NCI-H524 treated with DMSO at 0.1 percent for 48 hours (cell line): ENCODE data around the gene NEB.
"Not testable (repeated sequence)": the region's sequence is repeated elsewhere in the genome, so short reads cannot be mapped to it uniquely, and the experiment has no call there.

Experiments
- DNase-seq: peaks from one replicate; lab custom pipeline; 2025; lab: John Stamatoyannopoulos, UW

Gene NEB

DNA sequence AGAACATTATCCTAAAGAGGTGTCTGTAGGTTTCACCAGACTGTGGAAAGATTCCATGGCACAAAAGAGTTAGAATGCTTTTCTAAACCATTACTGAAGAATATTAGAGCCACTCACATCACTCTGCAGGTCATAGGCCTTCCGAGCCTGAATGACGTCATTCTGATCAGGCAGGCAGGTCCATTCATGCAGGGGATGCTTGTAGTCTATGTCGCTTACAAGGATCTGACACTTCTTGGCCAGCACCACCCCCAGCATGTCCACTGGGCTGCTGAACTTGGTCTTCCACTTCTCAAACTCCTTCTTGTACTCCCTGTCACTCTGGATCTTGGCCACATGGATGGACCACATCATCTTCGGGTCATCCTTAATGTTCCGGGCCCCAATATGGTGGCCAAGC, 120.1 kb downstream of the NEB start:
- DNase-seq = no peak

GRCh38 chr2:151611351-151611750, 122.9 kb downstream of the NEB start:
- DNase-seq = no peak

- DNase-seq = no peak
Measured at GRCh38 chr2:151610310-151610709, 124.0 kb downstream of the NEB start.

DNA sequence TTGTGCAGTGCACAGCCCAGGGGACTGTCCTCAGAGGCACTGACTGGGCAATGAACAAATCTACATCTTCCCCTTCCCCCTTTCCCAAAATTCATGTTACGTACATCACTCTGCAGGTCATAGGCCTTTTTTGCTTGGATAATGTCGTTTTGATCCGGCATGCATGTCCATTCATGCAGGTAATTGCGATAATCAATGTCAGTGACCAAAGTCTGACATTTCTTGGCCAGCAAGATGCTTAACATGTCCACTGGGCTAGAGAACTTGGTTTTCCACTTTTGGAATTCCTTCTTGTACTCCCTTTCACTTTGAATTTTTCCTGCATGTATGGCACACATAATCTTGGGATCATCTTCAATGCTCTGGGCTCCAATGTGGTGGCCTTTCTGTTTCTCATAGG, 124.6 kb downstream of the NEB start:
- no peak for DNase-seq

- DNase-seq = not testable (repeated sequence)
Measured at GRCh38 chr2:151607459-151608424, 126.5 kb downstream of the NEB start.

DNA sequence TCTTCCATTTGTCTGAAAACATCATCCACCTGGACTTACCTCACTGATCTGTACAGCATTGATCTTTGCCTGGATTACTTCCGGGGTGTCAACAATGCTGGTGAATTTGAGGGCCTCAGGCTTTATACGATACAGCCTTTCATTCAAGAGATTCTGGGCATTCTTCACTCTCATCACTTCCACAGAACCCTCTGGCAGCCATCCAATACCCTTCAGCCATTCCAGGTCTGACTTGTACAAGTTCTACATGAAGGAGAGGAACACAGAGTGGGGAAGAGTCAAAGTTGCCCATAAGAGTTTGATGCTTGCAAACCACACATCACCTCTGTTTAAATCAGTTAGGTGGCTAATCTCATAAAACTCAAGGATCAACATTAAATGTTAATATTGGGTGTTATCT, 130.7 kb downstream of the NEB start:
- DNase-seq = not testable (repeated sequence)

- not testable (repeated sequence) for DNase-seq
Measured at GRCh38 chr2:151602402-151602801, 131.9 kb downstream of the NEB start.

- DNase-seq = not testable (repeated sequence)
Measured at GRCh38 chr2:151601803-151602202, 132.5 kb downstream of the NEB start.

DNA sequence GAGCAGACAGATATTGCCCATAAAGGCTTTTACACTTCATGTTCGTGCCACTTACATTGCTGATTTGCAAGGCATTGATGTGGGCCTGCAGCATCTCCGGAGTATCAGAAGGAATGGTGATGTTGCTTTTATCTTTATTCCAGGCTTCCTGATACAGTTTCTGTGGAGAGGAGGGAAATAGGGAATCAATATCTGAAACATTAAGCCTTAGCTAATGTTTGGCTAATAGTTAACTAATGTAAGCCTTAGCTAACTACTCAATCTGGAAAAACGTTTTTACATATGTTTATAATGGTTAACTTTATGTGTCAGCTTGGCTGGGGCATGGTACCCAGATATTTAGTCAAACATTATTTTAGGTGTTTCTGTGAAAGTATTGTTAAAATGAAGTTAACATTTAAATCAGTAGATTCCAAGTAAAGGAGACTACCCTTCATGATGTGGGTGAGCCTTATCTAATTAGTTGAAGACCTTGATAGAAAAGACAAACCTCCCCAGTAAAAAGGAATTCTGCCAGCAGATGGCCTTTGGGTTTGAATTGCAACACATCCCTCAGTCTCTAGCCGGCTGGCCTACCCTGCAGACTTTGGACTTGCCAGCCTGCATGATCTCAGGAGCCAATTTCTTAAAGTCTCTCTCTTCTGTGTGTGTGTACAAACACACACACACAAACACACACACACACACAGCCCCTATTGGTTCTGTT, 137.2 kb downstream of the NEB start:
- not testable (repeated sequence) for DNase-seq

DNA sequence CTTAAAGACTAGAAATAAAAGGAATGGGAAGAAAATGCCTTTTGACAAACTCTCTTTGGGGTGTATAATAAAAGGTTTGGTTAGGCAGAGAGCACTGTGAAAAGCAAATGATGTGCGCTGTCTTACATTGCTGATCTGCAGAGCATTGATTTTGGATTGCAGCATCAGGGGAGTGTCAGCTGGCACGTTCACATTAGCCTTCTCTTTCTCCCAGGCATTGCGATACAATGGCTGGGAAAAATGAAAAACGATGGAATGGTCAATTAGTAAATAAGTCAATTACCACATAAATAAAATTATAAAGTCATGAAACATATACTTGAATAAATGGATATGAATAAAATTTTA, 142.4 kb downstream of the NEB start:
- DNase-seq = not testable (repeated sequence)

GRCh38 chr2:151591250-151591907, 142.9 kb downstream of the NEB start:
- DNase-seq = not testable (repeated sequence)

DNA sequence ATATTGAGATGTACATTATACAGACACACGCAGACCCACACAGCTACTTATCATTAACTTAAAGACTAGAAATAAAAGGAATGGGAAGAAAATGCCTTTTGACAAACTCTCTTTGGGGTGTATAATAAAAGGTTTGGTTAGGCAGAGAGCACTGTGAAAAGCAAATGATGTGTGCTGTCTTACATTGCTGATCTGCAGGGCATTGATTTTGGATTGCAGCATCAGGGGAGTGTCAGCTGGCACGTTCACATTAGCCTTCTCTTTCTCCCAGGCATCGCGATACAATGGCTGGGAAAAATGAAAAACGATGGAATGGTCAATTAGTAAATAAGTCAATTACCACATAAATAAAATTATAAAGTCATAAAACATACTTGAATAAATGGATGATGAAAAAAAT, 153.0 kb downstream of the NEB start:
- DNase-seq = not testable (repeated sequence)

DNA sequence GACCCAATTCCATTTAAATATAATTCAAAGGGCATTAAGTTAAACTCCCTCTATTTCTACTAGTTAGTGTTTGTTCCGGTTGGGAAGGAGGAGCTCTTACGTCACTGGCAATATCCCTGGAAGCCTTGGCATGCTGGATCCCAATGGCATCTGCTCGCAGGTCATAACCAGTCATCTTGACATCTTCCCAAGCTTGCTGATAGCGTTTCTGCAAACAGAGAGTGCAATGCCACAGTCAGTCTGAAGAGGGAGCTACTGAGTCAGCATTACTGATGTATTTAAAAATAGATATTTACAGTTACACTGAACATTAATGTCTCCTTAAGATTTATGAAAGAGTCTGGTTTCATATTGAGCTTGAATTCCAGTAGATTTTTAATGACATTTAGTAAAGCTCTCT, 153.6 kb downstream of the NEB start:
- not testable (repeated sequence) for DNase-seq

GRCh38 chr2:151577116-151577515, 157.2 kb downstream of the NEB start:
- DNase-seq = no peak

DNA sequence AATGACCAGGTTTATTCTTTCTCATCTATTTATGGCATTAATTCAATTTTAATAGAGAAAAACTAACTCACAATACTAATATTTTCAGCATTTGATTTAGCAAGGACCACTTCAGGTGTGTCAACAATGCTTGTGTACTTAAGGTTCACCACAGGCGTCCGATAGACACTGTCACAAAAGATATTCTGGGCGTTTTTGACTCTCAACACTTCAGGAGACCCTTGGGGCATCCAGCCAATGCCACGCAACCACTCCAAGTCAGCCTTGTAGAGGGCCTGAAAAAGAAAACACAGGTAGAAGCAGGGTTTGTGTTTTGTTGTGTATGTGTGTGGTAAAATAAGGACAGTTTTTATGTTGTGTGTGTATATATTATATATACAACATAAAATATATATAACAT, 158.2 kb downstream of the NEB start:
- no peak for DNase-seq

DNA sequence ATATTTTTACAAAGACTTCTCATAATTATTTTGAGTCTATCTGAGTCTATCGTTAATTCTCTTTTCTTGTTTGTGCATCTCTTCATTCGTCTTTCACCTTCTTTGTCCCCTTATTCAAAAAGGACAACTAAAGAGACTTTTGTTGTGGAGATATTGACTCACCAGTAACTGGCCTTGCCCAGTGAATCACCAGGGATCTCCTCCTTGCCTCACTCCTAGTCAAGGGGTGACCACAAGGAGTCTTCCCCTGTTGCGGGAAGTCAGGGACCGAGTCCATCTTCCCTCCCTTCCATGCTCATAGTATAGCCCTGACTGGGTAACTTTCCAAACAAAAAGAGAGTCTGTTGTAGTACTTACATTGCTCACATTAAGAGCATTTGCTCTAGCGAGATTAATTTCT, 158.9 kb downstream of the NEB start:
- DNase-seq = no peak

GRCh38 chr2:151570191-151570590, 164.1 kb downstream of the NEB start:
- DNase-seq = no peak

GRCh38 chr2:151569167-151569566, 165.1 kb downstream of the NEB start:
- no peak for DNase-seq

- no peak for DNase-seq
Measured at GRCh38 chr2:151568501-151568900, 165.8 kb downstream of the NEB start.

GRCh38 chr2:151567006-151567405, 167.3 kb downstream of the NEB start:
- DNase-seq = no peak

DNA sequence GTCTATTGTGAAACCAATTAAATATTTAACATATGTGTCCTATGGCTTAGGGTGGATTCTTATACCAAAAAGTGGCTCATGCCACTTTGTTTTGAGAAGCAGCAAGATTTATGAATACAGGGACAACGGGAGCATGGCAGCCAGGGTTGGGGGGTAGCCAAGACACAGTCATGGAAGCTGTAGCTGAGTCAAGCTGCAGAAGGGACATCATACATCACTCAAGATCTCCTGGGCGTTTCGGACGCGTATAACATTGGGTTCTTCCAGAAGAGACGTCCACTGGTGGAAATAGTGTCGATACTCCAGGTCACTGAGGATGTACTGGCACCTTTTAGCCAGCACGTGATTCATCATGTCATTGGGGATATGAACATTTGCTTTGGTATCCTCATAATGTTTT, 171.9 kb downstream of the NEB start:
- DNase-seq = no peak

DNA sequence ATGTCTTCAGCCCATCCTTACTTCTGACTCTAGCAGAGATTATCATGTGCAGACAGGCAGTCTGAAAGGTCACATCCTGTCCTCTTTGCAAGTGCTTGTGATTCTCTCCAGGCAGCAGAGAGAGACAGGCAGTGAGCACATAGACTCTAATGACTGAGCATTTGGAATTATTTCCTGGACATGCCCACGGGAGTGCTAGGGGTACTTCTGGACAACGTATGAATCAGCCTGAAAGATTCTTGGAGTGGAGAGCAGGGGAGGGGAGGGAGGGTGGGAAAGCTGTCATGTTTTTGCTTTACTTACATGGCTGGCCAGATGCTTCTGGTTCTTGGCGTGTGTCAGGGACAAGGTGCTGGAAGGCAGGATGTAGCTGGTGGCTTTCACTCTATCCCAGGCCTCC, 174.0 kb downstream of the NEB start:
- DNase-seq = no peak

GRCh38 chr2:151559431-151559830, 174.8 kb downstream of the NEB start:
- DNase-seq = not testable (repeated sequence)
